ENCODE data around the gene DNAH3. TPM values are rescaled to one million over a fixed set of nuclear protein-coding genes. Genes with fewer than 3 reads are reported as not detected.

The DNAH3 gene
- total and polyA plus RNA-seq, 2 of the 8 experiments (the other 6 are each of a cell fraction or from before 2014, with no cell fraction given) = 0.57 to 0.71 TPM

DNA sequence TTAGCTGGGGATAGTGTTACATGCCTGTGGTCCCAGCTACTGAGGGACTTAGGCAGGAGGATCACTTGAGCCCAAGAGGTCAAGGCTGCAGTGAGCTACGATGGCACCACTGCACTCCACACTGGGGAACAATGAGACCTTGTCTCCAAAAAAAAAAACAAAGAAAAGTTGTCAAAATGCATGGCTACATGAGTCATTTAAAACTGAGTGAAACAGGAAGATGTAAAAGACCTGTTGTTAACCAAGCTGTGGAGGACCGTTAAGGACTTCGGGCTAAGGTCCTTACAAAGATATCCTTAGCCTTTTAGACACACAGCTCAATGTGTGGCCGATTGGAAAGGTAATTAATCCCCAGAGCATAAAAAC lies 35.7 kb upstream of the DNAH3 start (continued):
- TF ChIP-seq TAF7 (optimal IDR thresholded peaks at IDR 0.05; ENCODE audit: borderline replicate concordance, low read depth, low read length) = no peak

Data from H1 (cell line).